ENCODE data around the gene CARD19.
A peak's percentile ranks its signal among the peaks of the same experiment; 100 is the strongest.

Gene CARD19

DNA sequence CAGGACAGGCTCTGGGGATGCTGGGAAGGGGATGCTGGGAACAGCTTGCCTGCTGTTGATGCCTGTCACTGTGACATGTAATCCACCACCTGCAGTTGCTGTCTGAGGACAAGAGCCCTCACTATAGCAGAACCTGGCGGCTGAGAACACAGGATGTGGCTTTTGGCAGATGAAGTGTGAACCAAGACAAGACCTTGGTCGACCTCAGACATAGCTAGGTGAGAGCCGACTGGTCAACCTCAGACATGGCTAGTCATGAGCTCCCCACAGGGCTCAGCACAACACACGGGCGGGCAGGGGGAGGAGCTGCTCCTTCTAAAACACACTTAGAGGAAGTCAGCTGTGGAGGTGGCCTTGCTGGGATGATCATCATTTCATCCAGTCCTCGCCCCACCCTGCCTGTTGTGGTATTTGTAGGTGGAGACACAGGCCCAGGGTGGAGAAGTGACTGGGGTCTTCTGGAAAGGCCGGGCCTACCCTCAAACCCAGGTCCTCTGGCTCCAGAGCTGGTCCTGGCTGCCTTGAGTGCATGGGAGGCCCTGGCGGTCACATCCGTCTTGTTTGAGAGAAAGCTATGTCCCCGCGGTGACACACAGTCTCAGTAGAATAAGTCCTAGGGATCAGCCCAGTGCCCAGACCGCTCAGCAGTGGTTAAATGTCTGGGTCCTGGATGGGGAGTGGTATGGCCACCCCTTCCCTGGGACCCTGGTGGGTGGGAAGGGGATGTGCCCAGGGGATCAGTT lies 31.5 kb upstream of the CARD19 start:
- DNase-seq: no peak

DNA sequence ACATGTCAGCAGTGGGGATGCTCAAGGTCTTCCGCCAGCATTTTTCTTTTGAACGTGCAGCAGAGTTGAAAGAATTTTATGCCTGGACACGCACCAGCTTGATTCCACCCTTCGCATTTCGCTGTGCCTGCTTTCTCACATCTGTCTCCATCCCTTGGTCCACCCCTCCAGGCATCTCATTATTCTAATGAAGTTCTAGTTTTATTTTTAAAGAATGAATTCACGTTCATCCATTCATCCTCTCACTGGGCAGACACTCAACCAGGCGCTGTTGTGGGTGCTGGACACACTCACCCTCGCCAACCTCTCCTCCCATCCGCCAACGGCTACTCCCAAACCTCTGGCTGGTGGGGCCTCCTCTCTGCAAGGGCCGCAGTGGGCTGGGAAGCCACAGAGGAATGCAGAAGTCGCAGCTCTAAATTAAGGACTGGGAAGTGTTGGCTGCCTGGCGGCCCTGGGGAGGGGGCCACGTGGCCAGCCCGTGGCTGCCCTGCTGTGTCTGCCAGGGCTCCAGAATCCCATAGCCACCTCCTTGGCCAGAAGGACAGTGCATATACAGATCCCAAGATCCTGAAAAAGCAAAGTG lies 30.8 kb upstream of the CARD19 start:
- DNase-seq: no peak

DNA sequence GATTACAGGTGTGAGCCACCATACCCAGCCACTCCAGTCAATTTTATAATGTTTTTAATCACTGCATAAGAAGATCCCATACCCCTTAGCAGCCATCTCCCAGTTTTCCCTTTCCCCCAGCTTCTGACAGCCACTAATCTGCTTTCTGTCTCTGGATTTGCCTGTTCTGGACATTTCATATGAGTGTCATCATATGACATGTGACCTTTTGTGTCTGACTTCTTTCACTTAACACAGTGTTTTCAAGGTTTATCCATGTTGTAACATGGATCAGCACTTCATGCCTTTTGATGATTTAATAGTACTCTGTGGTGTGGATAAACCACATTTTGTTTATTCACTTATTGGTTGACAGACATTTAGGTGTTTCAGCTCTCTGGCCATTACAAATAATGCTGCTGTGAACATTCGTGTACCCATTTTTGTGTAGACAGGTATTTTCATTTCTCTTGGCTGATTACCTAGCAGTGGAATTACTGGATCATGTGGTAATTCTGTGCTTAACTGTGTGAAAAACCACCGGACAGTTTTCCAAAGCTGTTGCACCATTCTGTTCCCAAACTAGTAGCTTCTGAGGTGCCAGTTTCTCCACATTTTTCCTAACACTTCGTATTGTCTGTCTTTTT lies 28.9 kb upstream of the CARD19 start:
- DNase-seq: no peak

GRCh38 chr9:93068956-93069355 lies 27.1 kb upstream of the CARD19 start:
- no peak for DNase-seq

GRCh38 chr9:93071464-93071863 lies 24.6 kb upstream of the CARD19 start:
- DNase-seq: peak; percentile 12

DNA sequence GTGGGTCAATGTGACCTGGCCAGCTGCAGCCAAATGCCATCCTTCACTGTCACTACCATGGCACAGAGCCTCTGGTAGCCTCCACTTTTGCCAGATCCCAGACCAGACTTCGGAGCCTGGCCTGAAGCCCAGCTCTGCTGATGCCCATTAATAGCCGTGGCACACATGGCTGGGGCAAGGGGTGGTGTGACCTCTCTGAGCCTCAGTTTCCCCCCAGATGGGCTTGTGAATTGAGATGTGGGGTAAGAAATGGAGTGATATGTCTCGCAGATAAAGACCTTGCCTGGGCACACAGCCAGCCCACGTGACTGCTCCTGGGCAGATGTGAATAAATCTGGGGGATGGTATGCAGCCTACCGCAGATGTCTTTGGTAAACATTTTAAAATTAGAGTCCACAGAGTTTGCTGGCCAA lies 23.6 kb upstream of the CARD19 start:
- DNase-seq: no peak

DNA sequence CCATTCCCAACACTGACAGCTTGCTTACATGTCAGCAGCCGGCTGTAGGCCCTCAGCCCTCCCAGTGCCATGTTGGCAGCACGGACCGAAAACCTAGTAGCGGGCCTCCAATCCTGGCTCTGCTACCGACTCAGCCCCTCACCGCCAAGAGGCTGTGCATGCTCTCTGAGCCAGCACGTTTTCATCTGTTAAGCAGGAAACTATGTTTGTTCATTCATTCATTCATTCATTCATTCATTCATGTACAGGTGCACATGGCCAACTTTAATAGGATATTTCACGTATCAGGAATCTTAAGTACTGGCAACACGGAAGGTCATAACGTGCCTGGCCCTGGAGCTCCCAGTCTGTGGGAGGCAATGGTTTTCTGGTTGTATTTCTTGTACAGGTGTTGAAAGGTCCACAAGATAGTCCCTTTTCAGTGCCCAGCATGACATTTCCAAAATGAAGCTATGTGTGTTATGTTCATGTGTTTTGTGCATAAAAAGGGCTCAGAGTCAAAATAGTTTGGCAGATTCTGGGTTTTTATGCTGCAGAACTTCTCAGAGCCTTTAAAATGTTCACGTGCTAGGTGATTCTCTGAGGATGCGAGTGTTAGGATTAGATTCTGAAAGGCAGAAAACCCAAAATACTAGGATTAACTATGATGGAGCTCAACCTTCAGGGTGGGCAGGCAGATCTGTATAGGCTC lies 19.8 kb upstream of the CARD19 start:
- no peak for DNase-seq

DNA sequence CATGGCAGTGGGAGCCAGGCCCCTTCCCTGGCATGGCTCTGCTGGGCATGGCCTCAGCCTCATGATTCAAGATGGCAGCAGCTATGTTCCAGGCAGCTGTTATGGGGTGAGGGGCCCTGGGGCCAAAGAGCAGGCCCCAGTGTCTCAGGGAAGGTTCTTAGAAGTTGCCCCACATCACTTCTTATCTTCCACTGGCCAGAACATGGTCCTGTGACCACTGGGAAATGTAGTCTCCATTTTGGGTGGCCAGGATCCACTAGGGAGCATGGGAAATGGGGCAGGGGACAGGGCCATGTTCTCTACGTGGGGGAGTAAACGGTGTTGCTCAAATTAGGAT lies 19.3 kb upstream of the CARD19 start:
- DNase-seq: no peak

GRCh38 chr9:93077367-93077766 lies 18.6 kb upstream of the CARD19 start:
- DNase-seq: no peak

DNA sequence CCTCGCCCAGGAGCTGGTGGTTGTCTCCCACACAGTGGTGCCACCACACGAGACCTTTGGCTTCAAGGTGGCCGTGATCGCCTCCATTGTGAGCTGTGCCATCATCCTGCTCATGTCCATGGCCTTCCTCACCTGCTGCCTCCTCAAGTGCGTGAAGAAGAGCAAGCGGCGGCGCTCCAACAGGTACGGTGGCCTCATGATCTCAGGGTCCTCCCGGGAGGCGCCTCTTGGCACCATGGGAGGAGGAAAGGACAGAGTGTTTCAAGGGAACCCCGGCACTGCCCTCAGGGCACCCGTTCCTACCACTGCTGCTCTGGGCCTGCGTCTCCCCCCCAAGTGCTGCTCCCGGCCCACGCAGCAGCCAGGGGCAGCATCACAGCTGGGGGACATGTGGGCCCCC lies 18.2 kb upstream of the CARD19 start:
- DNase-seq: no peak

DNA sequence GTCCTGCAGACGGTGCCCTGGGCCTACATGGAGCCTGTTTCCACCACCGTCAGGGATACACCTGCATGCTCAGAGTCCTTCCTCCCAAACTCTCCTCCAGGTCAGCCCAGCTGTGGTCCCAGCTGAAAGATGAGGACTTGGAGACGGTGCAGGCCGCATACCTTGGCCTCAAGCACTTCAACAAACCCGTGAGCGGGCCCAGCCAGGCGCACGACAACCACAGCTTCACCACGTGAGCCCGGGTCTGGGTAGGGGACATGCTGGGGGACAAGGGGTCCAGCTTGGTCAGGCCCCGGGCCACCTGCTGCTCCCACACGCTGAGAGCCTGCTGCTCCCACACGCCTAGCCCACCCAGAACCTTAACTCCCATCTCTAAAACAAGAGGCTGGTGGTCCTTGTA lies 16.6 kb upstream of the CARD19 start:
- DNase-seq: no peak

DNA sequence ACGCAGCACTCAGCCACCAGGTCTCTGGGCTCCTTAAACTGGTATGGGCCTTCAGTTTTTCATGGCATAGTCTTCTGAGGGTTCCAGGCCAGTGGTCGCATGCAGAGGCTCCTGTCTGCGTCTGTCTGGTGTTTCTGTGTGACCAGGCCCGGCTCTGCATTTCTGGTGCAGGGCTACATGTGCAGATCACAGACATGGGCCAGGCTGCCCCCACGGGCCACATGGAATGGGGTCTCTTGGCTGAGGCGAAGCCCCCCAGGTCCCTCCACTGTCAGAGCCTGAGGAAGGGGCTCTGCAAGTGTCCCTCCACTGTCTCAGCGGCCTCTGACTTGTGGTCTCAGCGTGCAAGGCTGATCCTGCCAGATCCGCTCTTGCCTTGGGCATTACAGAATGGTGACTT lies 15.6 kb upstream of the CARD19 start:
- no peak for DNase-seq

GRCh38 chr9:93081081-93081529 lies 14.9 kb upstream of the CARD19 start:
- no peak for DNase-seq

- DNase-seq: no peak
These were observed 14.1 kb upstream of the CARD19 start for GRCh38 chr9:93081931-93082330.

- no peak for DNase-seq
These were observed 13.1 kb upstream of the CARD19 start for GRCh38 chr9:93082841-93083411.

DNA sequence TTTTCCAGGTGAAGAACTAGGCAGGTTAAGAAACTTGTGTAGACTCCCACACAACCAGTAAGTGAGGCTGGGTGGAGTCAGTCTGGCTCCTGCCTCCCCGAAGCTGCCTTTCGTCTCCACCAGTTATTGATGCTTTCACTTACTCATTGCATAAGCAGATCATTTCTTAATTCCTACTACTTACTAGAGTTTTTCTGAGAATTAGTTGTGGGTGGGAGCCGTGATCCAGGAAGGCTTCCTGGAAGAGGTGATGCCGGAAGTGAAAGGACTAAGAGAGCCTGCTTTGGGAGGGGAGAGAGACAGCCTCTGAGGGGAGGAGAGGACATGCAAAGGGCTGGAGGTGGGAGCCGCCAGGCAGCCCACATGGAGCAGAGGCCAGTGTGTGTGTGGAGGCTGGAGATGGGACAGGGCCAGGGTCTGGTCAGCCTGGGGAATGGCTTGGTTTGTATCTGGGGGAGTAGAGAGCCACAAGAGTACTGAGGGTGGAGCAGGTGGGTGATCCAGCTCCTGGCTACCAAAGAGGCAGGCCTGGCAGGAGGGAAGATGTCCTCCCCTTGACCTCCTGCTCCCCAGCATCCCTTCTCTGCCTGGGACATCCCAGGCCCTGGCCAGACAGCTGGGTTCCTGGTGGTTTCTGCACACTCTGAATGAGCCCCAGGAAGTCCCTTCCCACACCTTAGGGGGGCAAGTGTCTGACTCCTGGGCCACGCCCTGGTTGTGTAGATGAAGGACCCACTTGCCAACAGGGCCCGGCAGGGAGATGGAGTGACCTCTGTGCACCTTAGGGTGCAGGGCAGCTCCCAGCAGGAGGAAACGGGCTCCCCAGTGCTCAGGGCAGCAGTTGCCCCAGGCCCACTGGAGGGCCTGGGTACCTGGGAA lies 12.2 kb upstream of the CARD19 start:
- DNase-seq: no peak

DNA sequence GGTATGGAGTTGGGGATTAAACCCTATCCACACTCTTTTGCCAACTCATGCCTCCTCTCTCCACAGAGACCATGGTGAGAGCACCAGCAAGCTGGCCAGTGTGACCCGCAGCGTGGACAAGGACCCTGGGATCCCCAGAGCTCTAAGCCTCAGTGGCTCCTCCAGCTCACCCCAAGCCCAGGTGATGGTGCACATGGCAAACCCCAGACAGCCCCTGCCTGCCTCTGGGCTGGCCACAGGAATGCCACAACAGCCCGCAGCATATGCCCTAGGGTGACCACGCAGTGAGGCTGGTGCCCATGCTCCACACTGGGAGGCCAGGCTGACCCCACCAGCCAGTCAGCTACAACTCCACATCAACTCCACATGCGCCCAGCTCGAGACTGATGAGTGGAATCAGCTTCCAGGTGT lies 11.5 kb upstream of the CARD19 start:
- DNase-seq: no peak

- no peak for DNase-seq
These were observed 10.3 kb upstream of the CARD19 start for GRCh38 chr9:93085676-93086075.

DNA sequence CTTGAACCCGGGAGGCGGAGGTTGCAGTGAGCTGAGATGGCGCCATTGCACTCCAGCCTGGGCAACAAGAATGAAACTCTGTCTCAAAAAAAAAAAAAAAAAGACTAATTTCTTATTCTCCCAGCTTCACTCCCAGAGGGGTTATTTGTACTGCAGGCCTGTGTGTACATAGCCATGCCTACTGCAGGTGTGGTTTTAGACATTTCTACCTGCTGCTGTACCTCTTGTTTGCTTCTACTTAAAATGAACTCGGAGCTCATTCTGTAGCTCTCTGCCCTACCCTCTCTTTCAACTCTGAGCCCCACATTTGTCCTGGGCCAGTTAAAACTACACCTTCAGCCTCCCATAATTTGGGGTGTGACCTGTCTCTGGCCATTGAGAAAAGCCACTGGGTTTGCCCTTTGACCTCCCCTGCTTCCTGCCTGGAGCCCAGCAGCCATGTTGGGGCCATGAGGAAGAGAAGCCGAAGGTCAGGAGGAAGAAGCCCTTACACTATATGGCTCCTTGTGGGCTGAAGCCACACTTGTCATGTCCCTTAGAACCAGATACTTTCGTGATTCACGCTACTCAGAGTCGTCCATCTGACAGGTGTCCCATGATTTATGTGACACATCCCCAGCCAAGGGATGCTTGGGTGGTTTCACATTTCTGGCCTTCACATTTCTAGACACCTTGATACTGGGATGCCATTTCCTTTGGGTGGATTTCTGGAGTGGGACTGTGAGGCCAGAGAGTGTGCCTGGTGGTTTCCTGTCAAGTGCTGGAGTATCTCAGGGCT lies 9.4 kb upstream of the CARD19 start:
- DNase-seq: peak; percentile 23

- no peak for DNase-seq
These were observed 7.9 kb upstream of the CARD19 start for GRCh38 chr9:93087971-93088655.

GRCh38 chr9:93088656-93089015 lies 7.4 kb upstream of the CARD19 start:
- DNase-seq: no peak
